HG03354 (cell line): ENCODE data around the gene MRPL37.

Experiments
- ATAC-seq: cut with Tn5 transposase; IDR thresholded peaks from one replicate; pipeline ENCODE4 v1.9.1; 2021; ENCODE audit warnings: mild to moderate bottlenecking; ENCODE audit not compliant: unreplicated experiment, poor library complexity, severe bottlenecking

The MRPL37 gene

GRCh38 chr1:54212872-54213271 lies 12.9 kb downstream of the MRPL37 start:
- ATAC-seq = no peak

- ATAC-seq = no peak
Observed at GRCh38 chr1:54215523-54215922, 15.6 kb downstream of the MRPL37 start.

GRCh38 chr1:54218883-54219687 lies 19.1 kb downstream of the MRPL37 start:
- no peak for ATAC-seq

- ATAC-seq = no peak
Observed at GRCh38 chr1:54219688-54220003, 19.7 kb downstream of the MRPL37 start.

GRCh38 chr1:54220004-54220811 lies 20.2 kb downstream of the MRPL37 start:
- no peak for ATAC-seq

GRCh38 chr1:54221113-54221834 lies 21.3 kb downstream of the MRPL37 start:
- no peak for ATAC-seq

- no peak for ATAC-seq
Observed at GRCh38 chr1:54221867-54222484, 22.0 kb downstream of the MRPL37 start.

- ATAC-seq = no peak
Observed at GRCh38 chr1:54222711-54223110, 22.7 kb downstream of the MRPL37 start.

- ATAC-seq = no peak
Observed at GRCh38 chr1:54223441-54224202, 23.7 kb downstream of the MRPL37 start.

GRCh38 chr1:54224233-54224632 lies 24.3 kb downstream of the MRPL37 start:
- no peak for ATAC-seq

GRCh38 chr1:54225378-54225777 lies 25.4 kb downstream of the MRPL37 start:
- no peak for ATAC-seq

- no peak for ATAC-seq
Observed at GRCh38 chr1:54225986-54226559, 26.1 kb downstream of the MRPL37 start.

- ATAC-seq = no peak
Observed at GRCh38 chr1:54227091-54227602, 27.2 kb downstream of the MRPL37 start.

GRCh38 chr1:54227891-54228310 lies 27.9 kb downstream of the MRPL37 start:
- no peak for ATAC-seq

GRCh38 chr1:54228638-54229079 lies 28.7 kb downstream of the MRPL37 start:
- ATAC-seq = no peak

GRCh38 chr1:54229281-54229891 lies 29.4 kb downstream of the MRPL37 start:
- no peak for ATAC-seq

- no peak for ATAC-seq
Observed at GRCh38 chr1:54230507-54231339, 30.8 kb downstream of the MRPL37 start.
